Measurements from ENCODE around the gene PTPRJ. TPM values are rescaled to one million over a fixed set of nuclear protein-coding genes. Genes with fewer than 3 reads are reported as not detected.
"Not testable (repeated sequence)": the region's sequence is repeated elsewhere in the genome, so short reads cannot be mapped to it uniquely, and the experiment has no call there.

The PTPRJ gene
- total RNA-seq (16.4 and 21.0 TPM in 2 replicates), polyA plus RNA-seq (7.5 and 9.3 TPM in 2 replicates)

GRCh38 chr11:47980088-47980906 lies at the start of gene PTPRJ:
PTPRJ (plus strand) TSS chr11:47980559; CDS start chr11:47980913, 354 bp downstream.
- peak within 1 kb of the TSS; percentile 96 for H3K4me3 ChIP-seq
- no peaks in the 10 kb centered on the region for H4K20me1 ChIP-seq (ENCODE audit: insufficient read depth, poor library complexity, severe bottlenecking)

GRCh38 chr11:47932544-47932943 lies 47.8 kb upstream of the PTPRJ start:
- Histone ChIP-seq H4K20me1 (ENCODE audit: insufficient read depth, poor library complexity, severe bottlenecking) (no peaks in the 10 kb centered on the region), H3K4me1 (ENCODE audit: insufficient read depth) (no peaks in the 10 kb centered on the region), H3K4me3 (no peak overlapping the region), H3K4me2 (no peak overlapping the region), H3K9me2 (replicated peaks; ENCODE audit: insufficient read depth) (no peaks in the 10 kb centered on the region), H3K79me2 (no peaks in the 10 kb centered on the region), H2AFZ (no peak overlapping the region), H3K9me3 (ENCODE audit: low read depth) (no peaks in the 10 kb centered on the region), H3K36me3 (replicated peaks; ENCODE audit: insufficient read depth, low read depth) (no peaks in the 10 kb centered on the region), H3K27ac (no peak overlapping the region), H3K27me3 (no peaks in the 10 kb centered on the region)
- DNase-seq (ENCODE audit: low spot score) = no peak
- TF ChIP-seq CTCF (IDR thresholded peaks at IDR 0.05; ENCODE audit: poor library complexity) (no peak), EZH2 (IDR thresholded peaks at IDR 0.05; ENCODE audit: borderline replicate concordance) (no peak), EZH2phosphoT487 (IDR thresholded peaks at IDR 0.05; ENCODE audit: low read depth, severe bottlenecking, unreplicated experiment) (no peak)

More at GRCh38 chr11:47980088-47980906, at the start of gene PTPRJ:
- Histone ChIP-seq H2AFZ (peak within 1 kb of the TSS; percentile 86), H3K9me2 (replicated peaks; ENCODE audit: insufficient read depth) (no peaks in the 10 kb centered on the region), H3K4me2 (peak within 1 kb of the TSS; percentile 97), H3K36me3 (replicated peaks; ENCODE audit: insufficient read depth, low read depth) (no peaks in the 10 kb centered on the region), H3K9me3 (ENCODE audit: low read depth) (no peaks in the 10 kb centered on the region), H3K27me3 (no peaks in the 10 kb centered on the region), H3K27ac (peak within 1 kb of the TSS; percentile 88), H3K79me2 (peaks cover 36% of the 10 kb centered on the region), H3K4me1 (ENCODE audit: insufficient read depth) (peaks cover 31% of the 10 kb centered on the region)
- DNase-seq (ENCODE audit: low spot score) = peak; percentile 86
- TF ChIP-seq EZH2 (IDR thresholded peaks at IDR 0.05; ENCODE audit: borderline replicate concordance) (no peak), CTCF (IDR thresholded peaks at IDR 0.05; ENCODE audit: poor library complexity) (peak; percentile 18), EZH2phosphoT487 (IDR thresholded peaks at IDR 0.05; ENCODE audit: low read depth, severe bottlenecking, unreplicated experiment) (no peak)
- WGBS (ENCODE audit: low lambda C conversion rate, missing lambda C conversion rate) = 2% methylated on average over 42 of the region's 111 CpGs

DNA sequence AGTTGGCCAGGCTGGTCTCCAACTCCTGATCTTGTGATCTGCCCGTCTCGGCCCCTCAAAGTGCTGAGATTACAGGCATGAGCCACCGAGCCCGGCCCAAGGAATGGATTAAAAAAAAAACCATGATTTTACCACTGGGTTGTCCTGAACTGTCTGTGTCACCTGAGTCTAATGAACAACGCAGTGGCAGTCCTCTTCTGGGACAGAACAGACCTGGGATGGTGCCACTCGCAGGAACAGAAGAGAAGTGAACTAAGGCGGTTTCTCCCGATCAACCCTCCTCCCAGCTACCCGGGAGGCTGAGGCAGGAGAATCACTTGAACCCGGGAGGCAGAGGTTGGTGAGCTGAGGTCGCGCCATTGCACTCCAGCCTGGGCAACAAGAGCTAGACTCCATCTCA lies 46.6 kb upstream of the PTPRJ start:
- H3K79me2 ChIP-seq; H3K27ac ChIP-seq; H3K36me3 ChIP-seq (replicated peaks; ENCODE audit: insufficient read depth, low read depth); H3K9me2 ChIP-seq (replicated peaks; ENCODE audit: insufficient read depth); H3K9me3 ChIP-seq (ENCODE audit: low read depth); DNase-seq (ENCODE audit: low spot score); H4K20me1 ChIP-seq (ENCODE audit: insufficient read depth, poor library complexity, severe bottlenecking); H3K4me2 ChIP-seq; H3K27me3 ChIP-seq; H2AFZ ChIP-seq; H3K4me1 ChIP-seq (ENCODE audit: insufficient read depth); H3K4me3 ChIP-seq: not testable (repeated sequence)
- 88% methylated on average over 12 of the region's 12 CpGs for WGBS (ENCODE audit: low lambda C conversion rate, missing lambda C conversion rate)

DNA sequence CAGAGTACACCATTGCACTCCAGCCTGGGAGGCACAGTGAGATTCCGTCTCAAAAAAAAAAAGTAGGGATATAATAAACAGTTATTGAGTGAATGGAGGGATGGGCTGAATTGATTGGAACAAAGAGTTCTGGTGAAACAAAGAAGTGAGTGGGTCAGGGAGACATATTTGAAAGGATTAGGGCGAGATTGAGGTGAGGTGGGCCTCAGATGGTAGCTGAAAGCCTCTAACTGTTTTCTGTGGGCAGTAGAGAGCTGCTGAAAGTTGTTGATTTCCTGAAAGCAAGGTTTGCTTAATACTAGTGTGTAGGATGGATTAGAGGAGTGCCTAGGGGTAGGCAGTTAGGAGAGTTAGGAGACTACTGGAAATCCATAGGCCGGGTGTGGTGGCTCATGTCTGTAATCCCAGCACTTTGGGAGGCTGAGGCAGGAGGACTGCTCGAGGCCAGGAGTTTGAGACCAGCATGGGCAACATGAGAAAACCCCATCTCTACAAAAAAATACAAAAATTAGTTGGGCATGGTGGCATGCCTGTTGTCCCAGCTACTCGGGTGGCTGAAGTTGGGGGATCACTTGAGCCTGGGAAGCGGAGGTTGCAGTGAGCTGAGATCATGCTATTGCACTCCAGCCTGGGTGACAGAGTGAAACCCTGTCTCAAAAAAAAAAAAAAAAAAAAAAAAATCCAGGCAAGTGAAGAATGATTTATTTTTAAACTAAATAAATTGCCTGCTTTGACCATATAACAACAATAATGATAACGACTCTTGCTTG lies 41.4 kb upstream of the PTPRJ start:
- H3K4me3 ChIP-seq = no peak overlapping the region
- H3K4me2 ChIP-seq = no peak overlapping the region
- H3K27ac ChIP-seq = no peak overlapping the region
- TF ChIP-seq EZH2phosphoT487 (IDR thresholded peaks at IDR 0.05; ENCODE audit: low read depth, severe bottlenecking, unreplicated experiment) = no peak
- no peak for TF ChIP-seq CTCF (IDR thresholded peaks at IDR 0.05; ENCODE audit: poor library complexity)
- TF ChIP-seq EZH2 (IDR thresholded peaks at IDR 0.05; ENCODE audit: borderline replicate concordance) = no peak
- no peaks in the 10 kb centered on the region for H3K9me2 ChIP-seq (replicated peaks; ENCODE audit: insufficient read depth)
- H4K20me1 ChIP-seq (ENCODE audit: insufficient read depth, poor library complexity, severe bottlenecking) = no peaks in the 10 kb centered on the region
- no peak overlapping the region for H2AFZ ChIP-seq
- no peaks in the 10 kb centered on the region for H3K36me3 ChIP-seq (replicated peaks; ENCODE audit: insufficient read depth, low read depth)
- DNase-seq (ENCODE audit: low spot score) = no peak
- WGBS (ENCODE audit: low lambda C conversion rate, missing lambda C conversion rate) = 89% methylated on average over 7 of the region's 7 CpGs
- no peaks in the 10 kb centered on the region for H3K27me3 ChIP-seq
- H3K79me2 ChIP-seq = no peaks in the 10 kb centered on the region
- no peaks in the 10 kb centered on the region for H3K4me1 ChIP-seq (ENCODE audit: insufficient read depth)
- no peaks in the 10 kb centered on the region for H3K9me3 ChIP-seq (ENCODE audit: low read depth)

Data from hepatocyte (in vitro differentiated cells).